NCI-H345 treated with DMSO at 0.1 percent for 48 hours (cell line): ENCODE results near the gene CC2D1A.

Experiments
- DNase-seq: peaks from one replicate; lab custom pipeline; 2025; ENCODE audit not compliant: unreplicated experiment; lab: John Stamatoyannopoulos, UW

The CC2D1A gene

DNA sequence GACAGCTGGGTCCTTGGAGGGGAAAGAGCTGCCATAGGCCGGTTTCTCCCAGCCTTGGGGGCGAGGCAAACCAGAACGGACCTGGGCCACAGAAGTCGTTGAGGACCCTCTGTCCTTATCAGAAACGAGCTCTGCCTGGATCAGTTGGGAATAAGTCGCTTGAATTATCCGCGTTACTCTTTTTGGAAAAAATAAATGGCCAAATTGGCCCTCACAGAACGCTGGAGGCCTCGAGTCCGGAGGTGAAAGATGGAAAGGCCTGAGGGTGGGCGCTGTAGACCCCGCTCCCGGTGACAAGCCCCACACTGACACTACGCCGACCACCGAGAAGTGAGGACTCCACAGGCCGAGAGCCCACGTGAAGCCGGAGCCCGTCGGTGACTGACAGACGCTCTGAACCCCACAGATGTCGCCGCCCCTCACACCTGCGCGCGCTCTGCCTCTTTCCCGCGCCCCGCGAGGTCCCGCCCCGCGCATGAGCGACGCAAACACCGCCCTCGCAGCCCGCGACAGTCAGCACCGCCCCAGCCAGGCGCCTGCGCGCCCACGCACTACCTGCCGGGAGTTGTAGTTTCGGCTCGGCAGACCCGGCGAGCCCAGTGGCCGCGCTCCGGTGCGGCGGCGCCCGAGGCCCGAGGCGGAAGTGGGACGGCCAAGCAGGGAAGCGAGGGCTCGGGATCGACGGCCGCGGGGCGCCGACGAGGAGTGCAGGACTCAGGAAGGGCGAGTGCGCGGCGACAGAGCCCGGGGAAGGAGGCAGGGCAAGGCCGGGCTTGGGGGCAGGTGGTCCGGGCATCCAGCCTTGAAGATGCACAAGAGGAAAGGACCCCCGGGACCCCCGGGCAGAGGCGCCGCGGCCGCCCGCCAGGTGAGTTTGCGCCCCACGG lies at the start of gene CC2D1A, which contains the start of gene BRME1:
TSS of gene CC2D1A (plus strand) at position 568 of the 887 bp plus-strand sequence. CDS start at position 809, 241 bp downstream.
TSS of gene BRME1 (minus strand) at position 484 of the 887 bp plus-strand sequence. CDS start 1,225 bp downstream, outside the sequence.
- peak; percentile 60 for DNase-seq

DNA sequence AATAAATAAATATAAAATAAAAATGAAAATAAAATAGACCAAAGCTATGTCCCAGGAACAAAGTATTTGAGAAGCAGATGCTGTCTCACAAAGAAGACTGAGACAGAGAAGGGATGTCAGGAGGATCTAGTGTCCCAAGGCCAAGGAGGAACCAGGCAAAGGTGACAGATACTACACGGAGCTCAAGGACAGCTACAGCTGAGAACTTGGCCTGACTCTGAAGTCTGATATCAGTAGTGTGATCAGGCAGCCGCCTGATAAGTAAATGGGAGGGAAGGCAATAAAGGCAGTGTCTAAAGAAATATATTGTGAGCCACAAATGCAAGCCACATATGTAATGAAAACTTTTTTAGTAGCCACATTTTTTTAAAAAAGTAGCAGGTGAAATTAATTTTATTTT lies 49.5 kb upstream of the CC2D1A start:
- no peak for DNase-seq

DNA sequence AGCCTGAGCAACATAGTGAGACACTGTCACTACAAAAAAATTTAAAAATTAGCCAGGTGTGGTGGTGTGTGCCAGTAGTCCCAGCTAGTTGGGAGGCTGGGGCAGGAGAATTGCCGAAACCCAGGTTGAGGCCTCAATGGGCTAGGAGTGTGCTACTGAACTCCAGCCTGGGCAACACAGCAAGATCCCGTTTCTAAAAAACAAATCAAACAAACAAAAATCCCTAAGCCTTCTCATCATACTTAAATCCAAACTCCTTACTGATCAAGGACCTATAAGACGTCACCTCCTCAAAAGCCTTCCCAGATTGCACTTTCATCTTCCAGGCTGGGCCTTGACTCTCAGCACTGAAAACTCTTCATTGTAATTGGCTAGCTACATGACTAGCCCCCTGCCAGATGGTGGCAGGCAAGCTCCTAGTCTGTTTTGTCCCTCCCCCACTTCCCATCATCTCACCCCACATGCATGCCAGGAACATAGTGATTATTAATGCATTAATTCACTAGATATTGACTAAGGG lies 46.6 kb upstream of the CC2D1A start:
- DNase-seq = no peak

DNA sequence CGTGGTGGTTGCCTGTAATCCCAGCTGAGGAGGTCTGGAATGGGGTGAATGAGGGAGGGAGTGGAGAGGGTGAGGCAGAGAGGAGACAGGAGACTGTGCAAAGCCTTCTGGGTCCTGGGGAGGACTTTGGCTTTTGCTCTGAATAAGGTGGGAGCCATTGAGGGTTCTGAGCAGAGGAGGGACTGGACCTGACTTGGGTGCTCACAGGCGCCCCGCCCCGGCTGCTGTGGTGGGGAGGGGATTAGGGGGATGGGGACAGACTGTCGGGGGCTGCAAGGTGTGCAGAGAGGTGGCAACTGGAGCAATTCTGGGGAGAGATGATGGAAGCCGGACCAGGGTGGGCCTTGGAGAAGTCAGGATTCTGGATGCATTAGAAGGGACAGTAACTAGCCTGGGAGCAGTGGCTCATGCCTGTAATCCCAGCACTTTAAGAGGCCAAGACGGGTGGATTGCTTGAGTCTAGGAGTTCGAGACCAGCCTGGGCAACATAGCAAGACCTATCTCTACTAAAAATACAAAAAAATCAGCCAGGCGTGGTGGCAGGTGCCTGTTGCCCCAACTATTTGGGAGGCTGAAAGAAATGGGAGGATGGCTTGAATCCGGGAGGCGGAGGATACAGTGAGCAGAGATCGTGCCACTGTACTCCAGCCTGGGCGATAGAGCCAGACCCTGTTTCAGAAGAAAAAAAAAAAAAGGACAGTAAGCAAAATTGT lies 45.2 kb upstream of the CC2D1A start:
- no peak for DNase-seq

DNA sequence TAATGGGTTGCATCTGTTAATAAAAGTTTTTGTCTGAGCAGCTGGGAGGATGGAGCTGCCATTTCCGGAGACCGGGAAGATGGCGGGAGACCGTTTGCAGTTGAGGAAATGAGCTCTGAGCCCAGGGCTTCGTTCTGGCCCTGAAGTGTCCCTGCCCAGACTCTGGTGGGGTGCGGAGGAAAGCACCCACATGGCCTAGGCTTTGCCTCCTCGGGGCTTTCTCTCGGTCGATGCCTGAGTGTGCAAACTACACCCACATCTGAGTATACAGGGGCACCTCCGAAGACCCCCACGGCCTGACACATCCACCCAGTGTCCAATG lies 44.6 kb upstream of the CC2D1A start:
- DNase-seq = no peak

DNA sequence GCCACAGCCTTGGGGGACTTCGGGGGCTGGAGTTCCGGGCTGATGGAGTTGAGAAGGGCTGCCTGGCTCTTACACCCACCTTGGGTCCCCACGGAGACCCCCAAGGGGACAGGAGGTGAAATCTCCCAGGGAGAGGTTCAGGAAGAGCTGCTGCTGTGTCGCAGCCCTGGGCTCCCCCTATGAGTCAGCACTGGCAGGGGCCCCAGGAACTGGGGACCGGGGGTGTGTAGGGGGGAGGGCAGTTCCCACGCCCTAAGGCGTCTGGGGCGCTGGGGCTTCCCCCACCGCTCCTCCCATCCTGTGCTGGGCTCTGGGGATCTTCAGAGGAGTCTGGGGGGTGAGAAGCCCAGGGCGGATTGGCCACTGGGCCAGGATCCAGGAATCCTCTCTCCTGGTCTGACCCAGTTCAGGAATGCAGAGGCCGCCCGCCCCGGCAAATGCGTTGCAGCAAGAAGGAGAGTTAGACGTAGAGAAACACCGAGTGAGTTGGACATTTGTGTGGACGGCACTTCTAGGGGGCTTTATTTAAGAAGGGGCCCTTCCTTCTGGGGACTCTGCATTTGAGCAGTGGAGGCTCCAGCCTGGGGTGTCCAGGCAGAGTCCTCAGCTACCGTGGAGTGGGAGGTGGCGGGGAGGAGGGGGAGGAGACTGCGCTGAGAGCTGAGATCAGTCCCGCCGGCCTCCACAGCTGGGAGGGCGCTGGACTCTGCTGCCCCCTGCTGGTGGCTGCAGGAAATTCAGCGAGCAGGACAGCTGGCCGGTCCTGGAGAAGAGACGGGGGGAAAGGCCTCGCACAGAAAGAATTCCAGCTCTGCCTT lies 44.1 kb upstream of the CC2D1A start:
- DNase-seq = peak; percentile 23

DNA sequence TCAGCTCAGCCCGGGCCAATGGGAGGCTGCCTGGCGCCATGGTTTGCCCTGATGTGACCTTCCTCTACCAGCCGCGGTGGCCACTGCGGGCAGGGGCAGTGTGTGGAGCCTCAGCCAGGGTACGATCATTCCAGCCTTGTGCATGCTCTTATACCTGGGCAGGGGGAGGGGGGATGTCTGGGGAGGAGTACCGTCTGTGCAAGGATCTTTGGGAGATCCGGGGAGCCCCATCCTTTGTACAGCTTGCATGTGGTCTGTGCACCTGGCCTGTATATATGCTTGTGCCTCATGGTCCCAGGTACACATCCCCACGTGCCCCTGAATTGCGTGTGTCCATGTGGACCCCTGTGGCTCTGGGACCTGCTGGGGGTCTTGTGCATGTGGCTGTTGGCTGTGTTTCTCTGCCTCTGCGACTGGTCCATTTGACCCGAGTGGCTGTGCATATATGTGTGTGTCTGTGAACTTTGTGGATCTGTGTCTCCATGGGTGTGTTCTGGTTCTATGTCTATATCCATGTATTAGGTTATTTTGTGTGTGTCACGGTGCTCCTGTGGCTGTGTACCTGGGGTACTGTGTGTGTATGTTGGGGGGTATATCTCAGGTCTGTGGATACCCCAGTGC lies 41.8 kb upstream of the CC2D1A start:
- no peak for DNase-seq

DNA sequence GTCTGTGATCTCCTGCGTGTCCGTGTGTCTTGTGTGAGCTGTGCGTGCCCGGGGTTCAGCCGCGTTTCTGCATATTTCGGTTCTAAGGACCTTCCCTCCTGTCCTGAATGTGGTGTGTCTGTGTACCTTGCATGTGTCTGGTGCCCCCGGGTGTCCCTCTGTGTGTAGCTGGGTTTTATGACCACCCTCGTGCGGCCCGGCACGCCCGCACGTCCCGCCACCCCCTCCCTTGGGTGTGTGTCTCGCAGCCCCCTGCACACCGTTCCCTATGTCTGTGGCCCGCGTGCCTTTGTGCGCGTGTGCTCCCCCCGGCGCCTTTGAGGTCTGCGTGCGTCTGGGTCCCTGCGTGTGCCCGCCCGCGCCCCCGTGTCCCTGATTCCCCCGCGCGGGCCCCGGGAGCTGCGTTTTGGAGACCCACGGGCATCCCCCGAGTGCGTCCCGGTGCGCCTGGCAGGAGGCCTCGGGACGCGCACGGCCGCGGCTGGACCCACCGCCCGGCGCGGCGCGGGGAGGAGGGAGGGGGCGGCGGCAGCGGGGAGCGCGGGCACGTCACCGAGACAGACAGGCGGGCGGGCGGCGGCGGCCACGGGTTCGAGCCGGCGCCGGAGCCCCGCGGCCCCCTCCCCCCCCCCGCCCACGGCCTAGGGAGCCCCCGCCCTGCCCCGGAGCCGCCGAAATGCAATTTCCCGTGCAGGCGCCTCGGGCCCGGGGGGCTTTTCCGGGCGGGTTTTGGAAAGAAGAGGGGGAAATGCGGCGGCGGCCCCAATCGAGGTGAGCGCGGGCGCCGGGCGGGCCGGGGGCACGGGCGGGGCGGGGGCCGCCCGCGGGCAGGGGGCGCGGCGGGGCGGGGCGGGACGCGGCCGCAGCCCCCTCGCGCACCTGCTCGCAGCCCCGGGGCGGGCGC lies 41.1 kb upstream of the CC2D1A start:
- DNase-seq = no peak

DNA sequence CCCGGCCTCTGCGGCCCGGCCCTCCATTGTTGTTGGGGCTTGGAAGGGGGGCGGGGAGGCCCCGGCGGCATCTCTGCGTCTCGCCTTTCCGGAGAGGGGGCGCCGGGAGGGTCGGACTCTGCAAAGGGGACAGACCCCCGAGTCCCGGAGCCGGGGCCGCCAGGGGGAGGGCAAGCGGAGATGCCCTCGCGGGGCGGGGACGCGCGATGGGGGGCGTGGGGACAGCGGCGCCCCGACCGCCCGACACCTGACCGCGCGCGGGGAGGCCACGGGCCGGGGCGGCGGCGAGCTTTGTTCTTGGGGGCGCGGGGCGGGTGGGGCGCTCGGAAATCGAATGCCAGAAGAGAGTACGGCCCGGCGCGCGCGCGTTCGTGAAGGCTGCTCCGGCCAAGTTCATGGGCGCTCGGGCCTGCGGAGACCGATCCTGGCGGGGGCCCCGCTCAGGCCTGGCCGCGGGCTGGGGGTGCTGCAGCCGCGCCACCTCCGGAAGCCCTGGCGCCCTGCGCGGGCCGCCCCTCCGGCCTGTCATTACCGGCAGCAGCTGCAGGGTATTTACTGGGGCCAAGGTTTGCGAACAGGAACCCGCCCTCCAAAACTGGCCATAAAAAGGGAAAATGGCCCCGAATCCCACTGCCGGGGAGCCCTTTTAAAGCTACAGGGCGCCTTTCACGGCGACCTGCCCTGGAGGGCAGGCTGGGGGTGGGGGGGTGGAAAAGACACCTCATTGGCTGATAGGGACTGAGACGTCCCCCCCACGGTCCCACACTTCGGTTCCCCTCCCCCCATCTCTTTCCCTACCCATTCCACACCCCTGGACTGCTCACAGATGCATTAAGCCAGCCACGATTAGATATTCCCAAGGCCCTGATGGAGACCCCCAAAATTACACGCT lies 40.2 kb upstream of the CC2D1A start:
- DNase-seq = no peak

DNA sequence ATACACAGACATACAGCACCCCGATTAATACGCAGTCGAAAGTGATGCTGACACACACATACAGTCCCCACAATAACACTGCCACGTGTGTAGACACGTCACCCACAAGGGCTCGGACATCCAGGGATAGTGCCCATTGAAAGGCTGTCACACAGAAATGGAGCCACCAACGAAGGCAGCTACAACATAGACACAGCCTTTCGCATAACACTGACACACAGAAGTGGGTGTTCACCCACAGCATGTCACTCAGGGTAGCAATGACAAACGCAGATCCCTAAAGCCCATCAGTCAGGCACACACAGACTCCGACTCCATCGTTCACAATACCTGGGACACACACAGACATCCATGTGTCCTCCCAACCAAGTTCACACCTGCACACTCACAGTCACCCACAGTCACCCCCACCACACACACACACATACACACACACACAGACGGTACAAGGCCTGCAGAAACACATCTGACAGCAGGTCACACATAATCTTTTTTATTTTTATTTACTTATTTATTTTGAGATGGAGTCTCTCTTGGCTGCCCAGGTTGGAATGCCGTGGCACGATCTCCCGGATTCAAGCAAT lies 39.4 kb upstream of the CC2D1A start:
- no peak for DNase-seq

DNA sequence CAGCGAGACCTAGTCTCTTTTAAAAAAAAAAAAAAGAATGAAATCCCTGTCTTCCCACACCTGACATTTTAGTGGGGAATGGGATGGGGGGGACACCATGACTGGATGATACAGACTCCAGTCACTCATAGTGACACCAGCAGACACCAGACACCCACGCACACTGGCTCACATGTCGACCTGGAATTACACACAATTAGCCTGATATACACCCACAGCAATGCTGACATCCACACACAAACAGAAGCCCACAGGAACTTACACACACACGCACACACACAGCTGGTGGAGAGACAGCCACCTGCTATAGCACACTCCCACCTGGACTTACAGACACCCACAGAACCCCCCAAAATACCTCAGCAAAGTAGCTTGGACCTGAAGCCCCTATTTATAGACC lies 37.3 kb upstream of the CC2D1A start:
- no peak for DNase-seq

DNA sequence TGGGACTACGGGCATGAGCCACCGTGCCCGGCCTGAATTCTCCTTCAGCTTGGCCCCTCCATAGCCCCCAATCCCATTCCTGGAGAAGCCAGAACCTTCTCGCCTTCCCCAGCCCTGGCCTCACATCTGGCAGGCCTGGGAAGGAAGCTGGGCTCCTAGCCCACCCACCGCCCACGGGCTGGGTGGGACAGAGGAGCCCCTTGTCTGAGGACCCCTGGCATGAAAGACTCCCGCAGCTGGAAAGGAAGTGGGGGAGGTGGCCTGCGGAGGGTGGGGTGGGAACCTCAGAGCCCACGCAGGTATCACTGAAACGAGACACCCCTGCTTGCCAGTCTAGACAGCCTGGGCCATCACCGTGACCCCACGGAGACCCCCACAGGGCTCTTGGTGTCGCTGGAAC lies 36.7 kb upstream of the CC2D1A start:
- DNase-seq = no peak

DNA sequence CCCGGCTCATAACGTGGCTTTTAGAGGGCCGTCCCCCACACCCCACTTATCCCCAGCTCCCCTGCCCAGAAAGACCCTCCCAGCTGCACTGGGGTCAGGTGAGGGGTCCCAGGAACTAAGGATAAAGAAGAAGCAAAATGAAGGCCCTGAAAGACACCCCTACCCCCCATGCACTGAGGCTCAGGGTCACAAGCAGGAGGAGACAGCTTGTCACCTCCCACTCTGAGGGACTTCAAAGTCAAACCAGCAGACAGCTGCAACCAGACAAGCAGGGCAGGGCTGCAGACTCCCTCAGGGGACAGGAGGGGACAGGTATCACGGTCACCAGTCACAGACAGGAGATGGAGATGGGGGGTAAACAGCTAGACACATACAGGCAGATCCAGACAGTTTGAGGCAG lies 35.1 kb upstream of the CC2D1A start:
- no peak for DNase-seq

DNA sequence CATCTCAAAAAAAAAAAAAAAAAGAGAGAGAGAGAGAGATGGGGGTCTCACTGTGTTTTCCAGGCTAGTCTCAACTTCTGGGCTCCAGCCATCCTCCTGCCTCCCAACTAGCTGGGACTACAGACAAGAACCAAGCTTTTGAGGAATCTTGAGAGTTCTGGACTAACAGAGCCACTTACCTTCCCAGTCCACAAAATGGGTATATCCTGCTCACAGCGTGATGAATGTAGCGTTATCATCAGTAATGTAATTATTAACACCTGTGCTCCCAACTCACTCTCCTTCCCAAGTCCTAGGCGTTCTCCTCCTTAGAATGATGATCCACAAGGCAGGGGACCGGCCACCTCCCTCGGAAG lies 33.7 kb upstream of the CC2D1A start:
- no peak for DNase-seq

DNA sequence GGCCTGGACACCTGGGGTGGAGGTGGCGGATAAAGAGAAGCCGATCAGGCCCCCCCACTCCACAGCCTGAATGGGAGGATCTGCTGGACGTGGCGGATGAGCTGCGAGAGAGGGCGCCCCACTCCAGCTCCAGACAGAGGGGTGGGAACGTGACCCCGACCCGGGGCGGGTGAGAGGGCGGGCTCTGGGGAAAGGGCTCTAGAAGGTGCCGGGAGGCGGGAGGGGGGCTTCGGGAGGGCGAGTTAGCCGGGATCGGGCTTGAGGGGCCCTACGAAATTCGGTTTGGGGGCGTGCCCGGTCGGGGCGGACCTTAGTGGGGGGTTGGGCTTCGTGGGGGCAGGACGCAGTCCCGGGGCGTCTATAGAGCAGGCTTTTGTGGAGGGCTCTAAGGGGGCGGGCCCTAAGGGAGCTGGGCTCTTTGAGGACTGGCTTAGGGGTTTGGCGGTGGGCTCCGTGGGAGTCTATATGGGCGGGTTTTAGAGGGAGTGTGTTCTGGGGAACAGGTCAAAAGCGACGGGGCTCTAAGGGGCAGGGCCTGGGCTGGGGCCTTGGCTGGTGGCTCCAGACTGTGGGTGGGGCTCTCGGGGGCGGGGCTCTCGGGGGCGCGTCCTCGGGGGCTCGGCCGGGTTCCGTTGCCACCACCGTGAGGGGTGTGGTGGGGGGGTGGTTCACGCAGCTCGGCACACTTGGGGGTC lies 33.2 kb upstream of the CC2D1A start:
- no peak for DNase-seq

DNA sequence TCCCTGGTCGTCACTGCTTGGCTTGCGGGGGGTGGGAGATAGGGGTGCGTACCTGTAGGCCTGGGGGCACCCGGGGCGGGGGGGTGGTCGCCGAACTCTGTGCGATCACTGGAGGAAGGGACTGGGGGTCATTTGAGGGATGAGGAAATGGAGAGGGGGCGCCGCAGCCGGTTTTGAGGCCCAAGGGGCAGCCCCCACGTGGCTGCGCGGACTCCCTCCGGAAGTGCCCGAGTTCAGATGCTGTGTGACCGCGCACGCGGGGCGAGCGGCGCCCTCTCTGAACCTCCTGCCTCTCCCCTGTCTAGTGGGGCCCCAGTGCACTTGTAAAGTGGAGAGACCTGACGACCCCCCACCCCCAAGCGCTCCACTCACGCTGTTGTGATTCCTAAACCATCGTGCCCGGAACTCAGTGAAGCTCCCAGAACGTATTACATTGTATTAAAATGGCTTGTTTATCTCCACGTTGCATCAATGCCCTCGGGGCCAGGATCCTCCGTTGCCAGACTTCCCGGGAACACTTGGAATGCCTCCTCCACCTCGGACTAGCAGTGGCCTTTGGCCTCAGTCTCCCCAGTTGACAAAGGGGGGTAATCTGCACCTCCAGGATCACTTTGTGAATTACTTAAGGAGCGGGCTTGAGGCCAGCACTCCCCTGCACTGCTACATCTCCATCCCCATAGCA lies 32.0 kb upstream of the CC2D1A start:
- no peak for DNase-seq

DNA sequence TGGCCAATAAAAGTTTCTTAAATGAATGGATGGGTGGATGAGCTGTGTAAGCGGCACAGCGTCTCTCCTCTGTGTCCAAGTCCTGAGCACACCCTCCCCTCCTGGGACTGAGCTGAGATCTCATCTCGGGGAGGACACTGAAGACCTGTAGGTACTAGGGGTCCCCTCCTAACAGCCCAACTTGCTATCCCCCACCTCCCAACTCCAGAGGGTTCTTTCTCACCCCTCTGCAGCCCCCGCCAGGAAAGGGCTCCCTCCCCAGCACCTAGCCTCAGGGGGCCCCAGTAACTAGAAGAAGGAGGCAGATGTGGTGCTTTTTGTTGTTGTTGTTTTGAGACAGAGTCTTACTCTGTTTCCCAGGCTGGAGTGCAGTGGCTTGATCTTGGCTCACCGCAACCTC lies 30.2 kb upstream of the CC2D1A start:
- DNase-seq = no peak
